WI38 (cell line): ENCODE data around the gene MAMLD1.
"Not testable (repeated sequence)": the region's sequence is repeated elsewhere in the genome, so short reads cannot be mapped to it uniquely, and the experiment has no call there.

Experiments used
- H3K4me3 ChIP-seq: 2 replicates; pipeline ENCODE4 v1.5.1; 2011; ENCODE audit warnings: low read depth, mild to moderate bottlenecking, control low read depth, low read length
- CTCF ChIP-seq: IDR thresholded peaks from 2 replicates; pipeline ENCODE4 v1.5.1; 2012; ENCODE audit warnings: low read depth, mild to moderate bottlenecking, control low read depth, low read length

Gene MAMLD1

DNA sequence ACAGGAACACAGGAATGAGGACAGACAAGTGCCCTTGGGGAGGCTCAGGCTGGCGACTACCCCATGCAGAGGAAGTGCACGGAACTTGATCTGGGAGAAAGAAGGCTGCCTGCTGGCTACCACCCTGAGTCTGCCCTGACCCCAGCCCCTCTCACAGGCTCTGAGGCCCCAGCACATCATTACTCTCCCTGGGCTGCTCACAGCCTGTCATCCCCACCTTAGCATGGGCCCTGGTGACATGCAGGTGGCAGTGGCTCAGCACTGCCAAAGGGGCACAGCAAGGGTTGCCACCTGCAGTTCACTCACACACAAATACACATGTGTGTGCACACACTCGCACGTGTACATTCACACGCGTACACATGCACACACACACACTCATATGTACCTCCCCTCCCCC, 26.1 kb upstream of the MAMLD1 start:
- H3K4me3 ChIP-seq, result no peak overlapping the region
- TF ChIP-seq CTCF, result no peak

GRCh38 chrX:150337536-150337935, 25.6 kb upstream of the MAMLD1 start:
- TF ChIP-seq CTCF, result no peak
- H3K4me3 ChIP-seq, result no peak overlapping the region

- H3K4me3 ChIP-seq, result no peak overlapping the region
- TF ChIP-seq CTCF, result no peak
Measured at GRCh38 chrX:150338615-150339014, 24.5 kb upstream of the MAMLD1 start.

- H3K4me3 ChIP-seq, result no peak overlapping the region
- TF ChIP-seq CTCF, result no peak
Measured at GRCh38 chrX:150339736-150340135, 23.4 kb upstream of the MAMLD1 start.

DNA sequence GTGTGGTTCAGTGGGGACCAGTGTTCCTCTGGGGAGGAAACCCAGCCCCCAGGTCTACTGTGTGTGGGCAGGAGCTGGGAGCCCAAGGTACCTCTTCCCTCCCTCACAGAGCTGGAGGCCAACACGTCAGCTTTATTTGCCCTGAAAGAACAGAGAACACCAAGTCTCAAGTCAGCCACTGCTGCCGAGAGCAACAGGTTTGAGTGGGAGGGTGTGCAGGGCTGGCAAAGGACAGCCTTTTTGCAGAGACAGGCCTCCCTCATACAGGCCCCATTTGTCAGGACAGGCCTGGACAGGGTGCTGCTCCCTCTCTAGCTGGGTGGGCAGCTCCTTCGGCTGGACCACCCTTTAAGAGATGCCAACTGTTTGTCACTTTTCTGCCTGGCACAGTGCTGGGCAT, 22.8 kb upstream of the MAMLD1 start:
- not testable (repeated sequence) for H3K4me3 ChIP-seq

GRCh38 chrX:150347471-150347870, 15.6 kb upstream of the MAMLD1 start:
- no peak for TF ChIP-seq CTCF

DNA sequence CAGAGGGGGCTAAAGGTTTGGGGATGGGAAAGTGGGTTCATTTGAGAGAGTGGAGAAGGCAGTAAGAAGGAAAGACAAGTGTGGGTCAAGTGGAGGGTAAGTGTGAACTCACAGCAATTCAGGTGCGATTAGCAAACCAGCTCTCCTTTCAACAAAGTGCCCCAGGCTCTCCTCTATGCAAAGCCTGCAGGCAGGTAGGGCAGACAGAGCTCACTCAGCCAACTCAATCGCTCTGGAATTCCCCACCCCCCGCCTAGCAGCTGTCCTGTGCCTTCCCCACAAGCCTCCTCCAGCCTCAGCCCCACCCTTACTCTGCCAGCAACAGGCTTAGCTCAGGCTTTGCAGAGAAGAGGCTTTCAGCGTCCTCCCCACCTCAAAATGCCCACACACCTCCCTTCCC, 14.8 kb upstream of the MAMLD1 start:
- H3K4me3 ChIP-seq, result no peak overlapping the region
- no peak for TF ChIP-seq CTCF

More at GRCh38 chrX:150347471-150347870, 15.6 kb upstream of the MAMLD1 start:
- no peak overlapping the region for H3K4me3 ChIP-seq

- no peak for TF ChIP-seq CTCF
- no peak overlapping the region for H3K4me3 ChIP-seq
Measured at GRCh38 chrX:150352114-150352513, 11.0 kb upstream of the MAMLD1 start.
